GM19372 (cell line): ENCODE measurements around the gene MCM5.

Experiments used
- ATAC-seq: cut with Tn5 transposase; IDR thresholded peaks from one replicate; pipeline ENCODE4 v1.9.1; 2021; ENCODE audit warnings: mild to moderate bottlenecking, low read depth, moderate library complexity; ENCODE audit not compliant: unreplicated experiment

Gene MCM5

DNA sequence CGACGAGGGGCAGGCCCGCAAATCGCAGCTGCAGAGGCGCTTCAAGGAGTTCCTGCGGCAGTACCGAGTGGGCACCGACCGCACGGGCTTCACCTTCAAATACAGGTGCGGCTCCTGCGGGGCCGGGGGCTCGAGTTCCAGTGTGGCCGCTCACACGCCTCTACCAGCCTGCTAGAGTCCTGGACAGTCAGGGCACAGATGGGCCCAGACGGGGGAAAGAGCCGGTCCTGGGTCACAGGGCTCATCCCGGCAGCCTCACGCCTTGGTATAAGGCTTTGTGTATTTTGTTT is 506 bp downstream of the MCM5 start:
- no peak for ATAC-seq

DNA sequence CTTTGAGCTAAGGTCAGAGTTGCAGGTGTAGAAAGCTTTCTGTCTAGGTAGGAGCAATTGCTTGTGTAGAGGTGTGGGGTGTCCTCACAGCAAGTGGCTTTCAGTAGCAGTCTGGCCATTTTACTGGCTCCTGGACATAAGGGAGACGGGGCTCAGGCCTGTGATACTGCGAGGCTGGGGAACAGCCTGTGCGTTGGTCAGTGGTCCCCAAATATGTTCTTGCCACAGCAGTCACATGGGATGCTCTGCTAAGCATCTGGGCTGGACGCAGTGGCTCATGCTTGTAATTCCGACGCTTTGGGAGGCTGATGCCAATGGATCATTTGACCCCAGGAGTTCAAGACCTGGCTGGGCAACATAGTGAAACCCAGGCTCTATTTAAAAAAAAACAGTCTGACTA is 1.9 kb downstream of the MCM5 start:
- no peak for ATAC-seq

DNA sequence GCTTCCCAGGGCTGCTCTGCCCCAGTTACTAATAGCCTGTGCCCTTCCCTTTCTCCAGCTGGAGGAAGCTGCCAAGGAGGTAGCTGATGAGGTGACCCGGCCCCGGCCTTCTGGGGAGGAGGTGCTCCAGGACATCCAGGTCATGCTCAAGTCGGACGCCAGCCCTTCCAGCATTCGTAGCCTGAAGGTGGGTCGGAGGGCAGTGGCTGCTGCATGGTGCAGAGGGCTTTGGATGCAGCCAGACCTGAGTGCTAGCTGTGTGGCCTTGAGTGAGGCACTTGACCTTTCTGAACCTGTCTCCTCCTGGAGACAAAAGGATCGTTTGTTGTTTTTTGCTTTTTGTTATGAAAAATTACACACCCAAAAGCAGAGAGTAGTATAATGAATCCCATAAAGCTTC is 3.4 kb downstream of the MCM5 start:
- no peak for ATAC-seq

DNA sequence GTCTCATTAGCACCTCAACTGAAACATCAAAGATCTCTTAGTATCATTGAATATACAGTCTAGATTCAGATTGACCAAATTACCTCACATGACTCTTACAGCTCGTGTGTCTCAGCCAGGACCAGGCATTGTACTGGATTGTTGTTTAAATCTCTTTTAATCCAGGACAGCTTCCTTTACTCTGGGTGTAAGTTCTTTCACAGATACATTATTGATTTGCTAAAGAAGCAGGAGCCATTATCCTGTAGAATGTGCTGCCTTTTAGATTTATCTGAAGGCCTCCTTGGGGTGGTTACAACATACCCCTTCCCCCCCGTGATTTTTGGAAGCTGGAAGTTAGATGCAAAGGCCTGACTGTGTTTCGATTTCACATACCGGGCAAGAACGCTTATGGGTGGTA is 4.2 kb downstream of the MCM5 start:
- no peak for ATAC-seq

DNA sequence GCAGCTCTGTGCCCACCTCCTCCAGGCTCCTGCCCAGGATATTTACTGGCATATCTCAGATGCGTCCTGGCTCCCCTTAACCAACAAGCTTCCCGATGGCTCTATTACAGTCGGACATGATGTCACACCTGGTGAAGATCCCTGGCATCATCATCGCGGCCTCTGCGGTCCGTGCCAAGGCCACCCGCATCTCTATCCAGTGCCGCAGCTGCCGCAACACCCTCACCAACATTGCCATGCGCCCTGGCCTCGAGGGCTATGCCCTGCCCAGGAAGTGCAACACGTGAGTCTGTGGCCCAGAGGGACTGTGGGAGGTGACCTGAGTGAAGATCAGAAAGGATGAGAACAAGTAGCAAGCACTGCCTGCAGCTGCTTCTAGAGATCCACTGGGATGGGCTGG is 6.5 kb downstream of the MCM5 start:
- ATAC-seq: no peak

DNA sequence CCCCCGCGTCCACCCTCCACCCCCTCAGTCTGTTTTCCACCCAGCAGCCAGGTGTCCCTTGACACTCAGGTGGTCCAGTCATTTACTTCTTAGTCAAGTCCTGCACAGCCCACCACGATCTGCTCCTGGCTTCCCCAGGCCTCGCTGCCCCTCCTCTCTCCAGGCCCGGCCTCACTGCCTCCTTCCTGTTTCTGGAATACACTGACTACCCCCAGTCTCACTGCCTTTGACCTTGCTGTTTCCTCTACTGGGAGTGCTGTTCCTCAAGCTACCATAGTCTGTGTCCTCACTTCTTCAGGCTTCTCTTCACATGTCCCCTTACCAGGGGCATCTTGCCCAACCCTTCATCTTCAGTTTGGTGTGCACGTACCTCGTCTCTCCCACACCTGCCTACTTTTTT is 7.4 kb downstream of the MCM5 start:
- no peak for ATAC-seq

DNA sequence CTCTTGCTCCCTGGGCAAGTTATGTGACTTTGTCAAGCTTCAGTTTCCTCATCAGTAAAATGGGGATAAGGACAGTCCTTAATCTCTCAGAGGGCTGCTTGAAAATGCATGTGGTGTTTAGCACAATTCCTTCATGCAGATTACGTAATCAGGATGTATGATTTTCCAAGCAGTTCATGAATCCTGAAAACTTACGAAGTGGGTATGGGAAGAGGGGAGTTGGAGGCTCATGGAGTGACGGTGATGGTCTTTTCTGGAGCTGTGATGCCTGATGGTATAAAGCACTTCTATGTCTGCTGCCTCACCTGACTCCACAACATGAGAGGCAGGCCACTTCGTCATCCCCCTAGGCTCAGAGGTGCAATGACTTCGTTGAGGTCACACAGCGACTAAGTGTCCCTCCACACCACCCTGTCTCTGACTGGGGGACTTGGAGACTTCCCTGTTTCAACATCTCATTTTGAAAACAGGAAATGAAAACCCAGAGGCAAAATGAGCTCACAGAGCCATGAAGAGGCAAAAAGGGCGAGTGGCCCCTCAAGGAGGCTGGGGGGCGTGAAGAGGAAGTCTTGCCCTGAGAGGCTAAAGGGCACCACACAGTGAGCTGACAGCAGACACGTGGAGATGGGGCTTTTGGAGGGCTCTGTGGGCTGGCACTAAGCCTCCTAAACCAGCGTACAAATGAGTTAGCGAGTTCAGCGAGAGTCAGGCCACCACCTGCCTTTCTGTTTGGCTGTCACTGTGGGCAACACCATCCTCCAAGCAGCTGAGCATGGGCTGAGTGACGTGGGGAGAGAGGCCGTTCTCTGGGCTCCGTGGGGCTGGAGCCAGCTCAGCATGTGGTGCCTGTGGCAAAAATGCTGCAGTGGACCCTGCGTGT is 10.1 kb downstream of the MCM5 start:
- ATAC-seq: no peak

DNA sequence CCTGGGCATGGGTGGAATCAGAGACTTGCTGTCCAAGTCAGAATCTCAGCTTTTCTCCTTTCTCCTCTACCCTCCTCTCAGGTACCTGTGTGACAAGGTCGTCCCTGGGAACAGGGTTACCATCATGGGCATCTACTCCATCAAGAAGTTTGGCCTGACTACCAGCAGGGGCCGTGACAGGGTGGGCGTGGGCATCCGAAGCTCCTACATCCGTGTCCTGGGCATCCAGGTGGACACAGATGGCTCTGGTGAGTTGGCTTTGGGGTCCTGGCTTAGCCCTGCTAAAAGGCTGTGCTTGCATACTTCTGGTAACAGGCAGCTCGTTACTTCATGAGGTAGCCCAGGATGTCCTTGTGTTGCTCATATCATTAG is 10.7 kb downstream of the MCM5 start:
- no peak for ATAC-seq

DNA sequence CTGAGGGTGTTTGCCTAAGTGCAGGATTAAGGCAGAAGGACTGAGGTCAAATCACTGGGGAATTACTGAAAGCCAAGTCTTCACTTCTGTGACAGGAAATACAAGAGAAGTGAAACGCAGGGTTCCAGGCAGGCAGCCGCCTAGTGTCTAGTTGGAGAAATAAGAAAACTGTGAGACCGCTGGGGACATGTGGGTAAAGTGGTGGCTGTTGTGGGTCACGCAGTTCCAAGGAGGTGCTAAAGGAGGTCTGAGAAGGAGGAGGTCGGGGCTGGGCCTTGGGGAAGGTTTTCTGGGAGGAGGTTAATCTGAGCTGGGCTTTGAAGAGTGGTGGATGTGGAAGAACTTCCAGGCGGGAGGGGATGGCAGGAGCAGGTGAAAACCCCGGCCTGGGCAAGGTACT is 11.2 kb downstream of the MCM5 start:
- ATAC-seq: no peak

DNA sequence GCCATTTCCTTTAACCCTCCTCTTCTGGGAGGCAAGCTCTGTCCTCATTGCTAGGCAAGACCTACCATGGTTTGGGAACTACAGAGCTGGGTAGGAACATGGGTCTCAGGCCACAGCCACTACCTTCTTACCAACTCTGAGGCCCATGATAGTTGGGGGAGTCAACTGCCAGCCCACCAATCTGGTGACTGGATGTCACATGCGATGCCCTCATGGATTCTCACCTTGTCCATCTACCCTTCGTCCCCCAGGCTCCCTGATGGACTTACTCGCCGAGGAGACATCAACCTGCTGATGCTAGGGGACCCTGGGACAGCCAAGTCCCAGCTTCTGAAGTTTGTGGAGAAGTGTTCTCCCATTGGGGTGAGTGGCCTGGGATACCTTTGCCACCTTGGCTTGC is 13.7 kb downstream of the MCM5 start:
- no peak for ATAC-seq

DNA sequence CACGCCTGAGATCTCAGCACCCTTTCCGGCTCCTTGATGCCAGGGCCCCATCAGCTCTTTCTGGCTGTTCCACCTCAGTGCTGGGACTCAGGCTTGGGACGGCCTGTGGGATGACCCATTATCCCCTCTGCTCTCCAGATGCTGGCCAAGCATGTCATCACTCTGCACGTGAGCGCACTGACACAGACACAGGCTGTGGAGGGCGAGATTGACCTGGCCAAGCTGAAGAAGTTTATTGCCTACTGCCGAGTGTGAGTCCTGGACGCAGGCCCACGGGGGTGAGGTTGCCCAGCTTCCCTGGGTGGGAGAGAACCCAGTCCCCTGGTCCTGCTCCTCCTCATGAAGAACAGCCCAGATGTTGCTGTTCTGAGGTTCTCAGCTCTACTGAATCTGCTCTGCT is 17.7 kb downstream of the MCM5 start:
- no peak for ATAC-seq

DNA sequence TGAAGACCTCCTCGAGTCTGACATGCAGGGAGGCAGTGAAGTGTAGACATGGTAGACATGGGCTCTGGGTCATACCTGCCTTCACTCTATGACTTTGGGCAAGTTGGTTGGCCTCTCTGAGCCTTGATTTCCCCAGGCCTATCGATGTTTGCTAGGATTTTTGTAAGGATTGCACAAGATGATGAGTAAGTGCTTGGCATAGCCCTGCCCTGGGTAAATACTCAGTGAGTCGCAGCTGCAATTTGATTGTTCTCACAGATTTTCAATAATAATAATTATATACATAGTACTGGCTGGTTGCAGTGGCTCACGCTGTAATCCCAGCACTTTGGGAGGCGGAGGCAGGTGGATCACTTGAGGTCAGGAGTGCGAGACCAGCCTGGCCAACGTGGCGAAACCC is 18.1 kb downstream of the MCM5 start:
- ATAC-seq: no peak

DNA sequence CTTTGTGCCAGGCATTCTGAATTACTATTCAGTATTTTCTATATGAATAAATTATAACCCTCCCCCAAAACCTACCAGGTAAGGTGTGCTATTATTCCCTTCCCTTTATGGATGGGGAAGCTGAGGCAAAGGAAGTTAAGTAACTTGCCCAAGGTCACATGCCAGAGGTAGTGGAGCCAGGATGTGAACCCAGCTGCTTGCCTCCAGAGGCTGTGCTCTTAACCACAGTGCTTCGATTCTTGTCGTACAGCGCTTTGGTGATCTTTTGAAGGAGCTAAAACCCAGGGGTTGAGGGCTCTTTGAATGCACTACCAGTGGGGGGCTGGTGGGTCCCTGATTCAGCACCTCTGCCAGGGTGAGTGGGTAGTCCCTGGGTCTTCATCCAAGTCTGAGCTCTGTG is 18.8 kb downstream of the MCM5 start:
- ATAC-seq: no peak

DNA sequence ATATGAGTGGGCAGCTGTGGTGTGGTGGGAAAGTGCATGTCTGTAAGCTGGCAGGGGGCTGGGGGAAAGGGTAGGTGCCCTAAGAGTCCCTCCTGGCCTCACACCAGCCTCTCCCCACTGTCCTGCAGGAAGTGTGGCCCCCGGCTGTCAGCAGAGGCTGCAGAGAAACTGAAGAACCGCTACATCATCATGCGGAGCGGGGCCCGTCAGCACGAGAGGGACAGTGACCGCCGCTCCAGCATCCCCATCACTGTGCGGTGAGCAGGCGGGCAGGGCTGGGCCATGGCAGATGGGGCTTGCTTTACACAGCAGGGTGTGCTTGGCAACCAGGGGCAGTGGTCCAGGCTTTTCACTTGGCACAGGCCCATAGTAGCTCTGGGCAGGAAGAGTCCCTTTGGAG is 19.8 kb downstream of the MCM5 start:
- ATAC-seq: no peak

DNA sequence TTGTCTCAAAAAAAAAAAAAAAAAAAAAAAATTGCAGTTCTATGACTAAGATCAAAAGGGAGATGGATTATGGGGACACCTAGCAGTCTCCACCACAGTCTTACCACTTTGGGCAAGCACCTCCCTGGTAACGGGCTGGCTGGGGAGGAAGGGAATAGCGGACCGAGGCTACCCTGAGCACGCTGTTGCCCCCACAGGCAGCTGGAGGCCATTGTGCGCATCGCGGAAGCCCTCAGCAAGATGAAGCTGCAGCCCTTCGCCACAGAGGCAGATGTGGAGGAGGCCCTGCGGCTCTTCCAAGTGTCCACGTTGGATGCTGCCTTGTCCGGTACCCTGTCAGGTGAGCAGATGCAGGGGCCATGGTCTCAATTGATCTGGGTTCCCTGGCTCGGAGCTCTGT is 21.2 kb downstream of the MCM5 start:
- no peak for ATAC-seq

DNA sequence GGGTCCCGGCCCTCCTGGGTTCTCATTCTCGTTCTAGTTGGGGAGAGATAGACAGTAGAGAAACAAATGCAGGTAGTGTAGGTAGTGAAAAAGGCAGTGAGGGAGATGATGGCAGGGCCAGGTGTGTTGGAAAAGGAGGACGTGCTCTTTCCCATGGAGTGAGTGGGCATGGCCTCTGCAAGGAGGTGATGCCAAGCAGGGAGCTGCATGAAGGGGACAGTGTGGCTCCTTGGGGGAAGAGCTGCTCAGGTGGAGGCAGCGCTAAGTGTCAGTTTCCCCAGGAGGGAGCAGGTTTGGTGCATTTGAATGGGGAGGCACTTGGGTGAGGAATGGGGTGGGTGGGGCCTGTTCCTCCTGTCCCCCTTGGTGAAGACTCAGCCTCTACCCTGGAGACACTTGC is 22.2 kb downstream of the MCM5 start:
- ATAC-seq: no peak

DNA sequence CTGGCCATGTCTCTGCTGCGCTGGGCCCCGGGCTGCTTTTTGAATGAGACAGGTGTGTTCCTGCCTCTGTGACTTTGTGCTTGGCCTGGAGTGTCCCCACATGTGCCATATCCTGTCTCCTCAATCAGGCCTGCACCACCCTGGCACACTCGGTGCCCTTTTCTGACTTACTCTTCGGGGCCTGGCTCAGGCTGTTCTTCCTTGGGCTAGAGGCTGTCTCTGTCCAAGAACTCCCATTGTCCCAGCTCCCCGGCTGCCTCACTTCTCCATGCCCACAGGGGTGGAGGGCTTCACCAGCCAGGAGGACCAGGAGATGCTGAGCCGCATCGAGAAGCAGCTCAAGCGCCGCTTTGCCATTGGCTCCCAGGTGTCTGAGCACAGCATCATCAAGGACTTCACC is 23.0 kb downstream of the MCM5 start:
- no peak for ATAC-seq

DNA sequence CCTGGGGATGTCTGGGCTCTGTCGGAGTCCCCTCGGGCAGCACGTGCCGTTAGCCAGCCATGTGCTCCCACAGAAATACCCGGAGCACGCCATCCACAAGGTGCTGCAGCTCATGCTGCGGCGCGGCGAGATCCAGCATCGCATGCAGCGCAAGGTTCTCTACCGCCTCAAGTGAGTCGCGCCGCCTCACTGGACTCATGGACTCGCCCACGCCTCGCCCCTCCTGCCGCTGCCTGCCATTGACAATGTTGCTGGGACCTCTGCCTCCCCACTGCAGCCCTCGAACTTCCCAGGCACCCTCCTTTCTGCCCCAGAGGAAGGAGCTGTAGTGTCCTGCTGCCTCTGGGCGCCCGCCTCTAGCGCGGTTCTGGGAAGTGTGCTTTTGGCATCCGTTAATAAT is 24.1 kb downstream of the MCM5 start:
- no peak for ATAC-seq

DNA sequence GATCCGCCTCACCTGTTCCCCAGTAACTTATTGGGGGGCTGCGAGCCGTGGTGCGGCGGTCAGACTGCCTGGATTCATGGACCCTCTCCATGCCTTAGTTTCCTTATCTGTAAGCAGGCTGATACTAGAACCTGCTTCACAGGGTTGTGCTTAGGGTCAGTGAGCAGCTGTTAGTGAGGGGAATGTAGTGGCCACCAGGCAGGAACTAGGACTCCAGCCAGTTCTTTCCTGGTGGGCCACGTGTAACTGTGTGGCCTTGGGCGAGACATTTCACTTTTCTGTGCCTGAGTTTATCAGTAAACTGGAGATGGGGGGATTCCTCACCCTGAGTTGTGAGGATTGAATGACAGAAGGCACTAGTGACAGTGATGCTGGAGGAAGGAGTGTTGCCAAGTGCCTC is 24.8 kb downstream of the MCM5 start:
- ATAC-seq: no peak

DNA sequence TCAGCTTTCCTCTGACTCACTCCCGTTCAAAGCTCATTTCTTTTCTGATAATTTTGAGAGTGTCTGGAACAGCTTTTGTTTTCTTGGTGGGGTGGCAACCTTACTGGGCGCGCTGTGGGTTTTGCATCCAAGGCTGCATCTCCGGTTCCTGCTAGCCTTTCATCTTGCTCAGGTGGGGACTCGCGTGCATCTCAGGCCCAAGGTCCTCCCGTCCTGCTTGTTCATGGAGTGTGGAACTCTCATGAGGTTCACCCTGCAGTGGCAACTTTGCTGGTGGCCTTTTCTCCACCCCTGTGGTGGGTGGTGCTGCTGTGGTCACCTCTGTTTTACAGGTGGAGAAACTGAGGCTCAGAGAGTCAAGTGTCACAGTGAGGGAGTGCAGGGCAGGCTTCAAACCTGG is 25.6 kb downstream of the MCM5 start:
- ATAC-seq: no peak

DNA sequence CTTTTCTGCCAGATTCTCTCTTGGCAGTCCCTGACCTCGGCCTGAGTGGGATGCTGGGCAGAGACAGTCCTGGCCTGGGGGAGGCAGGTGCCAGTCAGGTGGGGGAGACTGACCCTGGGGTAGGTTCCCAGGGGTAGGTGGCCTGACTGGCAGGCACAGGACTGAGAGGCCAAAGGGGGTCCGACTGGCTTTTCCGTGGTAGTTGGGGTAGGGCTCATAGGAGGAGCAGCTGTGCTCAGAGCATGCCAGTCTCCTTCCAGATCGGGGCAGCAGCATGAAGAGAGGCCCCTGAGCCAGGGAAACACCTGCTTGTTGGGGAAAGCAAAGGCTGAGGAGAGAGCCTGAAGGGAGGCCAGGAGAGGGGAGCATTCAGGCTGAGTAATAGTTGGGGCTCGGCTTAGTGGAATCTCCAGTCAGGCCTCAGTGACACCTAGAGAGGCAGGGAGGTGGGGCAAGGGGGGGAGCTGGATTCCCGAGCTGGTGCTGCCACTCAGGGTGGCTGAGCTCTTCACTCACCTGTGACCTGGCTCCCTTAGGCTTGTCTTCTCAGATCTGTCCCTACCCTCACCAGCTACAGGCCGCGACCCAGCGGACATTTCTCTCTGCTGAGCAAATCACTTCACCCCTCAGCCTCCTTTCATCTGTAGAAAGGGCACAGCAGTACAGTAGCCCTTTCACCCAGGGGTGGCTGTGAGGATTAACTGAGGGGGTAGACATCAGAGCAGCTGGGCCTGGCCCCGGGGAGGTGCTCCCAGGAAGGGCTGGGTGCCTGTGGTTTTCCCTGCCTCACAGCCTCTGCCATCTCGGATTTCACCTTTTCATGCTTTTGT is 26.2 kb downstream of the MCM5 start:
- no peak for ATAC-seq

DNA sequence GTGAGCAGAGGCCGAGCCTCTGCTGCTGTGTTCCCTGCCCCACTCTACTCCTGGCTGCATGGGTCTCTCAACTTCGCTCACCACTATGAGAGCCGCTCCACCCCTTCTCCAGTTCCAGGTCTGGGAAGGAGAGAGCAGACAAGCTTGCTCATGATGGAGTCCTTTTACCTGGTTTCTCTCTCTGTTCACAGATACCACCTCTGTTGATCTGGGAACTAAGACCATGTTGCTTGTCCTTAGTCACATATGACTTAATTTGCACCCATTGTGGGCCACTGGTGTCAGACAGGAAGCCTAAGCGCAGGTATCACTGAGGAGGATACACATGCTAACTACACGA is 26.8 kb downstream of the MCM5 start:
- no peak for ATAC-seq
